A549 treated with AZD9567 at 1 μM for 4 hours (cell line): ENCODE results near the gene DUSP1. TPM values are rescaled to one million over a fixed set of nuclear protein-coding genes. Genes with fewer than 3 reads are reported as not detected.

Source experiments
- total RNA-seq: library from RNA; stranded (reverse); fragments of 200-300 nt; extraction: Qiagen RNA extraction; gene quantifications from 5 replicates; pipeline ENCODE4 v1.2.3, GENCODE V29; 2022; ENCODE audit not compliant: insufficient read depth

Gene DUSP1
- 486 to 642 TPM (median 629 TPM) in 5 replicates for total RNA-seq

GRCh38 chr5:172770675-172771438, at the start of gene DUSP1:
Gene DUSP1, minus strand, starts transcription at chr5:172771195. Its CDS starts 243 bp downstream, at chr5:172770952.

Other genes starting within 250 kb of the DUSP1 start
- 5.0 to 6.9 TPM (median 6.1 TPM) in 5 replicates for gene NEURL1B, start 129.9 kb downstream of the DUSP1 start, total RNA-seq
- gene ERGIC1, start 63.1 kb upstream of the DUSP1 start, total RNA-seq, result 285 to 322 TPM (median 311 TPM) in 5 replicates
- 114 to 124 TPM (median 121 TPM) in 5 replicates for gene RPL26L1, start 188.2 kb upstream of the DUSP1 start, total RNA-seq
- gene ATP6V0E1, start 212.6 kb upstream of the DUSP1 start, total RNA-seq, result 279 to 398 TPM (median 368 TPM) in 5 replicates